ENCODE measurements around the gene RHPN2.

DNA sequence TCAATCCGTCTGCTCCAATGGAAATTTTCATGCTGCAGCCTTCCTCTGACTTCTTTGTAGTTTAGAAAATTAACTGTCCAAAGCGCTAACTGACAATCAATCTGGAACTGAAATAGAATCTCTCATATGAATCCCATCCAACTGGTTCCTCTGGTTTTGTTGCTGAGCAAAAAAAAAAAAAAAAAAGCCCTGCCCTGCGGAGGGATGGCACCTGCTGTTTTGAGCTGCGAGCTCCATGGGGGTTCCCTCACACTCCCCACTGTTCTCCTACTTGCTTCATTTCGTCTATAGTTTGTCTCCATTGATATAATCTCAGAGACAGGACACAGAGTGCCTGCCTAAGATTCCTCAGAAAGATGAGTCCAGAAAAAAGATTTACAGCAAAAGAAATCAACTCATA, 59.2 kb downstream of the RHPN2 start:
- TF ChIP-seq, protein P1, sequence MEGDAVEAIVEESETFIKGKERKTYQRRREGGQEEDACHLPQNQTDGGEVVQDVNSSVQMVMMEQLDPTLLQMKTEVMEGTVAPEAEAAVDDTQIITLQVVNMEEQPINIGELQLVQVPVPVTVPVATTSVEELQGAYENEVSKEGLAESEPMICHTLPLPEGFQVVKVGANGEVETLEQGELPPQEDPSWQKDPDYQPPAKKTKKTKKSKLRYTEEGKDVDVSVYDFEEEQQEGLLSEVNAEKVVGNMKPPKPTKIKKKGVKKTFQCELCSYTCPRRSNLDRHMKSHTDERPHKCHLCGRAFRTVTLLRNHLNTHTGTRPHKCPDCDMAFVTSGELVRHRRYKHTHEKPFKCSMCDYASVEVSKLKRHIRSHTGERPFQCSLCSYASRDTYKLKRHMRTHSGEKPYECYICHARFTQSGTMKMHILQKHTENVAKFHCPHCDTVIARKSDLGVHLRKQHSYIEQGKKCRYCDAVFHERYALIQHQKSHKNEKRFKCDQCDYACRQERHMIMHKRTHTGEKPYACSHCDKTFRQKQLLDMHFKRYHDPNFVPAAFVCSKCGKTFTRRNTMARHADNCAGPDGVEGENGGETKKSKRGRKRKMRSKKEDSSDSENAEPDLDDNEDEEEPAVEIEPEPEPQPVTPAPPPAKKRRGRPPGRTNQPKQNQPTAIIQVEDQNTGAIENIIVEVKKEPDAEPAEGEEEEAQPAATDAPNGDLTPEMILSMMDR (IDR thresholded peaks at IDR 0.05) = no peak
- no peak for TF ChIP-seq ZFX (IDR thresholded peaks at IDR 0.05; ENCODE audit: borderline replicate concordance)
